ENCODE results near the gene CAMSAP3. TPM values are rescaled to one million over a fixed set of nuclear protein-coding genes. Genes with fewer than 3 reads are reported as not detected.

Gene CAMSAP3
- total RNA-seq, 1 donor from 2014 or later = 115 TPM

GRCh38 chr19:7603919-7604318 is 8.3 kb downstream of the CAMSAP3 start:
- Mint-ChIP-seq H3K36me3 (ENCODE audit: insufficient read depth) (peaks cover 14% of the 10 kb centered on the region), H3K27me3 (no peaks in the 10 kb centered on the region), H3K9me3 (ENCODE audit: low read depth) (no peaks in the 10 kb centered on the region), H3K4me1 (ENCODE audit: low read depth) (no peaks in the 10 kb centered on the region), H3K27ac (peak overlapping the region; percentile 71), H3K4me3 (ENCODE audit: low read depth) (no peak overlapping the region)
- TF ChIP-seq, protein P1, sequence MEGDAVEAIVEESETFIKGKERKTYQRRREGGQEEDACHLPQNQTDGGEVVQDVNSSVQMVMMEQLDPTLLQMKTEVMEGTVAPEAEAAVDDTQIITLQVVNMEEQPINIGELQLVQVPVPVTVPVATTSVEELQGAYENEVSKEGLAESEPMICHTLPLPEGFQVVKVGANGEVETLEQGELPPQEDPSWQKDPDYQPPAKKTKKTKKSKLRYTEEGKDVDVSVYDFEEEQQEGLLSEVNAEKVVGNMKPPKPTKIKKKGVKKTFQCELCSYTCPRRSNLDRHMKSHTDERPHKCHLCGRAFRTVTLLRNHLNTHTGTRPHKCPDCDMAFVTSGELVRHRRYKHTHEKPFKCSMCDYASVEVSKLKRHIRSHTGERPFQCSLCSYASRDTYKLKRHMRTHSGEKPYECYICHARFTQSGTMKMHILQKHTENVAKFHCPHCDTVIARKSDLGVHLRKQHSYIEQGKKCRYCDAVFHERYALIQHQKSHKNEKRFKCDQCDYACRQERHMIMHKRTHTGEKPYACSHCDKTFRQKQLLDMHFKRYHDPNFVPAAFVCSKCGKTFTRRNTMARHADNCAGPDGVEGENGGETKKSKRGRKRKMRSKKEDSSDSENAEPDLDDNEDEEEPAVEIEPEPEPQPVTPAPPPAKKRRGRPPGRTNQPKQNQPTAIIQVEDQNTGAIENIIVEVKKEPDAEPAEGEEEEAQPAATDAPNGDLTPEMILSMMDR (IDR thresholded peaks at IDR 0.05; ENCODE audit: unreplicated experiment) = no peak
- no peak for DNase-seq (ENCODE audit: low spot score, unreplicated experiment)

GRCh38 chr19:7605490-7606222 is 10.0 kb downstream of the CAMSAP3 start:
- Mint-ChIP-seq H3K4me1 (ENCODE audit: low read depth) (no peaks in the 10 kb centered on the region), H3K4me3 (ENCODE audit: low read depth) (no peak overlapping the region), H3K36me3 (ENCODE audit: insufficient read depth) (peaks cover 17% of the 10 kb centered on the region), H3K27me3 (no peaks in the 10 kb centered on the region), H3K9me3 (ENCODE audit: low read depth) (no peaks in the 10 kb centered on the region), H3K27ac (no peak overlapping the region)
- DNase-seq (ENCODE audit: low spot score, unreplicated experiment) = no peak
- TF ChIP-seq, protein P1 (IDR thresholded peaks at IDR 0.05; ENCODE audit: unreplicated experiment) = no peak

DNA sequence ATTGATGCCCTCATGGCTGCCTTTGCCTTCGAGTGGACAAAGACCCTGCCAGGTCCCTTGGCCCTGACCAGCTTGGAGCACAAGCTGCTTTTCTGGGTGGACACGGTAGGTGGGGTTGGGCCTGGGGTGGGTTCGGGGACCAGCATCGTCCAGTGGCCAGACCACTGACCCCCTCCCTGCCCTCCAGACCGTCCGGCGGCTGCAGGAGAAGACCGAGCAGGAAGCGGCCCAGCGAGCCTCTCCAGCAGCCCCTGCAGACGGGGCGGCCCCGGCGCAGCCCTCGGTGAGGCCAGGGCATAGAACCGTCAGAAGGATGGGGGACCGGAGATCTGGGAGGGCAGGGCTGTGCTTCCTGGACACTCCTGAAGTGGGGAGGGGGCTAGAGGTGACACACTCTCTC is 10.6 kb downstream of the CAMSAP3 start:
- H3K36me3 Mint-ChIP-seq (ENCODE audit: insufficient read depth) = peaks cover 17% of the 10 kb centered on the region
- TF ChIP-seq, protein P1 (IDR thresholded peaks at IDR 0.05; ENCODE audit: unreplicated experiment) = no peak

GRCh38 chr19:7607212-7607873 is 11.7 kb downstream of the CAMSAP3 start:
- Mint-ChIP-seq H3K27ac (no peak overlapping the region), H3K4me3 (ENCODE audit: low read depth) (no peak overlapping the region), H3K36me3 (ENCODE audit: insufficient read depth) (peaks cover 17% of the 10 kb centered on the region), H3K9me3 (ENCODE audit: low read depth) (no peaks in the 10 kb centered on the region), H3K27me3 (no peaks in the 10 kb centered on the region), H3K4me1 (ENCODE audit: low read depth) (no peaks in the 10 kb centered on the region)
- DNase-seq (ENCODE audit: low spot score, unreplicated experiment) = no peak
- TF ChIP-seq, protein P1 (IDR thresholded peaks at IDR 0.05; ENCODE audit: unreplicated experiment) = no peak

More for the DNA sequence above, 10.6 kb downstream of the CAMSAP3 start:
- H3K4me1 Mint-ChIP-seq (ENCODE audit: low read depth) = no peaks in the 10 kb centered on the region
- no peak overlapping the region for H3K27ac Mint-ChIP-seq
- no peak overlapping the region for H3K4me3 Mint-ChIP-seq (ENCODE audit: low read depth)
- H3K27me3 Mint-ChIP-seq = no peaks in the 10 kb centered on the region
- DNase-seq (ENCODE audit: low spot score, unreplicated experiment) = no peak
- H3K9me3 Mint-ChIP-seq (ENCODE audit: low read depth) = no peaks in the 10 kb centered on the region

GRCh38 chr19:7607874-7608560 is 12.4 kb downstream of the CAMSAP3 start:
- no peak overlapping the region for H3K4me3 Mint-ChIP-seq (ENCODE audit: low read depth)
- H3K4me1 Mint-ChIP-seq (ENCODE audit: low read depth) = no peaks in the 10 kb centered on the region
- TF ChIP-seq, protein P1 (IDR thresholded peaks at IDR 0.05; ENCODE audit: unreplicated experiment) = no peak
- no peaks in the 10 kb centered on the region for H3K9me3 Mint-ChIP-seq (ENCODE audit: low read depth)
- no peak overlapping the region for H3K27ac Mint-ChIP-seq
- H3K36me3 Mint-ChIP-seq (ENCODE audit: insufficient read depth) = peaks cover 17% of the 10 kb centered on the region
- DNase-seq (ENCODE audit: low spot score, unreplicated experiment) = no peak
- no peaks in the 10 kb centered on the region for H3K27me3 Mint-ChIP-seq

All from progenitor cell of endocrine pancreas (in vitro differentiated cells).